ENCODE measurements around the gene ANKRD34C. TPM values are rescaled to one million over a fixed set of nuclear protein-coding genes. Genes with fewer than 3 reads are reported as not detected.

The ANKRD34C gene
- total RNA-seq (2014; rRNA removed; shearing (Covaris generic)), result not detected in 2 replicates
- not detected in 2 replicates for polyA plus RNA-seq (2014; cell fraction: nucleus; rRNA removed)

DNA sequence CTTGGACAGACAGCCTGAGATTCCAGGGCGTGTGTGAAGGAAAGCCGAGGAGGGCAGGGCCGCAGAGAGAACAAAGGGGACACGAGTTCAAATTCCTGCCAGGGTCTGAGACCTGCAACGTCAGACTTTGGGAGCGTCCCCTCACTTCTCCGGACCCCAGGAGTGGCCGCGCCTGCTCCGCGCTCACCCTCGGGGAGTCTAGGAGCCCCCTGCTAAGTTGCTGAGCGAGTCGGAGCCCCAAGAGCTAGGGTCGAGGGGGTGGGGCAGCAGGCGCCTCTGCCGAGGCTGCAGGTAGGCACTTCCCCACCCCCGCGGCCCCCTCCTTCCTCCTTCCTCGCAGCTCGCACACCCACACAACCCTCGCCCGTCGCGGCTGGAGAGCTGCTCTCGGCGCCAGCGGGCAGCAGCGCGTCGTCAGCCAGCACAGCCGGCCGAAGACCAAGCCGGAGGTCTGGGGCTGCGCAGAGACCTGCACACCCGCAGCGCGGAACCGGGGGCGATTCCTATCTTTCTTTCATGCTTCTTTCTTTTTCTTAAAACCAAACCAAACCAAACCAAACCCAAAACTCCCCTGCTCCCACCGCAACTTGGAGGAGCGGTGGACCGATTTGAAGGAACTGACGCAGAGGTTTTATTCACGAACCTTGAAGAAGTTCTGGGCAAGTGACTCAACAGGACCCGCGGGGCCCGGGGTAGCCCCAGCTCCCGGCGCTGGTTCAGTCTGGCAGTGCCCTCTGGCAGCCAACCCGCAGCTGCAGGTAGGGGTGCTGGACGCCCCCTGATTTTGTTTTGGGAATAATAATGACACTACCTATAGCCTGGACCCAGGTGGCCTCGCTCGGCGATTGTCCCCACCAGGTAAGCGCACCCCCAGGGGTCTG, at the start of gene ANKRD34C:
TSS of gene ANKRD34C (plus strand) at position 352 of the 881 bp plus-strand sequence. CDS start 10,563 bp downstream, outside the sequence.
- no peak for DNase-seq (ENCODE audit: extremely low read depth, low read depth)

DNA sequence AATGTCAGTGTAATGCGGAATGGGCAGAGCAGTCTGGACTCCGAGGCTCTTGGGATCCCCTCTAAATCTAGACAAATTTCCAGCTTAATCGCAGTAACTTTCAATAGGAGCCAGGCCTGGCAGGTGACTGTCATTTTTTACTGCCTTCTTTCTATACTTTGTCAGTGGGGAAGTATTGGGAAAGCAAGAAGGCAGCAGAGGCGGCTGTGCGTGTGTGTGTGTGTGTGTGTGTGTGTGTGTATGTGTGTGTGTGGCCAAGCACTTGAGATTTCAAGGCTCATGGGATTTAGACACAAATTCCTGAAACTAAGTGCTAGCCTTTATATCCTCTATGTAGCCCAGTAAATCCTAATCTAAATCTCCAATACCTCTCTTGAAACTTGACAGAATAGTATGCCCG, 49.3 kb upstream of the ANKRD34C start:
- no peak for DNase-seq (ENCODE audit: extremely low read depth, low read depth)

DNA sequence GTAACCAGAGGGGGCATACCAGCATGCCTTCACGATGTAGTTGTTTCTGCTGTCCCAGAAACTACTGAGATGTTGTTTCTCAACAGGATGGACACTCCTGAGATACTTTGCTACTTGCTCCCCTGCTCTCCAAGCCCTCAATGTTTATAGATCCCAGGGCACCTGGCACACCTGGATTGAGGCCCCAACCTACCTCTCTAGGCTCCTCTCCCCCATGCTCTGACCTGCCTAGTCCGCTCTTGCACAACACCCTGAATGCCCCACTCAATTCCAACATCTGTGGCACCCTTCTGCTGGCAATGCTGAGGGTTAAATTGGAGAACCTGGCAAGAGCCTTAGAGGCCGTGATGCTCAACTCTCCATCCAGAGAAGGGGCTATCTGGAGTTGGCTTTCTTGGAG, 42.5 kb upstream of the ANKRD34C start:
- DNase-seq (ENCODE audit: extremely low read depth, low read depth), result no peak

DNA sequence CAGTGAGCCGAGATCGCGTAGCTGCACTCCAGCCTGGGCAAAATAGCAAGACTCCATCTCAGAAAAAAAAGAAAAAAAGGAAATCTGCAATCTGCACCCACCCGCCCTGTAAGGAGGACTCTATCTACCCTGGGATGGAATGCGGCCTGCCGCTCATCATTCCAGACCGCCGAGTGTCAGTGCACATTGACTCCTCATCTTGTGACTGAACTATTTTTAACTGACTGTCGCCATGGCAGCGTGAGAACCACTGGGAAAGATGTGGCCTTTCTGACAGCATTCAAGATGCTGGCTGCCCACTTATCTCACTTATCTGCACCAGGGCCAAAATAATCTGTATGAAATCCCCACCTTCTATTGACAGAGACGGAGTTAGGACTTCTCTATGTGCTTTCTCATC, 38.8 kb upstream of the ANKRD34C start:
- no peak for DNase-seq (ENCODE audit: extremely low read depth, low read depth)

DNA sequence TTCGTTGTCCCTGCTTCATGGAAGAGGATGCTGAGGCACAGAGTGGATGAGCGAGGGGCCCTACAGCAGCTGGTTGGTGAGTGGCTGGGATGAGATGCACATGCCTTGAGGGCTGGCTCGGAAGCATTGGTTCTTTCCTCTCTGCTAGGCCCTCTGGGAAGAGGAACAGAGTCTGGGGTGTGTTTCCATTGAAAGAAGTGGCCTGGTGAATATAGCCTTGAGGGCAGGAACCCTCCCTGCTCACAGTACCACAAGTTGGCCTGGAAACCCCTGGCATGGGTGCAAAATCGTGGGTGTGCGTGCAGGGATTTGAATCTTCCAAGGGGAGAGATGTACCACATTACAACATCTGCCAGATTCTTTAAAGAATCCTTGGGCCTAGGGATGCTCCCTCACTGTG, 37.6 kb upstream of the ANKRD34C start:
- DNase-seq (ENCODE audit: extremely low read depth, low read depth), result no peak

DNA sequence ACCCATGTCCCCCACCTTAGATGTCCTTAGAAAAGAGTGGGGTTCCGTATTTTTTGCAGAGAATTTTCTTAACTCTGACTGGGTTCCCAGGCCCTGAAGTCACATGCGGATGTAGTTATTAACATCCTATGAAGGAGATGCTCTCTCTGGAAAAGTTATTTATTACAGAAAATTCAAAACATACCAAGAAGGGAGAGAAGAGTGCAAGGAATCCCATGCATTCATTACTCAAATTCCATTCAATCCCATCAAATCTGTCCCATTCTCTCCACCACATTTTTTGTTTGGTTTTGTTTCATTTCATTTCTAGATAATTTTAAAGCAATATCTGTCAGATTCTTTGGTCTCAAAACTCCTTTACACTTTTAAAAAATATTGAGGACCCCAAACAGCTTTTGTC, 34.3 kb upstream of the ANKRD34C start:
- no peak for DNase-seq (ENCODE audit: extremely low read depth, low read depth)

DNA sequence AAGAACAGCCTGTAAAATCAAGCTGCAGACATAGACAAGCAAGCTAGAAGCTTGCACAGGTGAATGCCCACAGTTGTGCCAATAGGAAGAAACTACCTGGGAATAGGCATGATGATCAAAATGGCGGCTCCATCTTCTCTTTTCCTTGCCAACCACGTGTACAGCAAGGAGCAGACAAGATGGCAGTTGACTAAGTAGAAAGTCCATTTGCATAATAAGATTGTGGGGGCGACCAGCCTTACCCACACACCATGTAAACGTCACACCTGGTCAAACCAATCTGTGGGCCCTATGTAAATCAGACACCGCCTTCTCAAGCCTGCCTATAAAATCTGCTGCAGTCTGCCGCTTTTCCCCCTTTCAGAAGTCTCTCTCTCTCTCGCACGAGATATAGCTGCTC, 25.1 kb upstream of the ANKRD34C start:
- no peak for DNase-seq (ENCODE audit: extremely low read depth, low read depth)

DNA sequence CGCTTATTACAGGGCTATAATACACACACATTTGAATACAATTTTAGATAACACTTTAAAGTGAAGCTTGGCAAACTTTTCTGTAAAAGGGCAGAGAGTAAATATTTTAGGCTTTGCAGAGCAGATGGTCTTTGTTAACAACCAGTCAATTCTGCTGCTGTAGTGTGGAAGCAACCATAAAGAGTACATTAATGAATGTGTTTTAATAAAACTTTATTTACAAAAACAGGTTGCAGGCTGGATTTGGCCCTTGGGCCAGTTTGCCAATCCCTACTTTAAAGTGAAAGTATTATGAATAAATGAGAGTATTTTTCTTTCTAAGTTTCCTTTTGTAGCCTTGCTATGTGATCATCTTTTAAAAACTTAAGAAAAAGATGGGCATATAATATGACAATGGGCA, 20.7 kb upstream of the ANKRD34C start:
- DNase-seq (ENCODE audit: extremely low read depth, low read depth), result no peak

DNA sequence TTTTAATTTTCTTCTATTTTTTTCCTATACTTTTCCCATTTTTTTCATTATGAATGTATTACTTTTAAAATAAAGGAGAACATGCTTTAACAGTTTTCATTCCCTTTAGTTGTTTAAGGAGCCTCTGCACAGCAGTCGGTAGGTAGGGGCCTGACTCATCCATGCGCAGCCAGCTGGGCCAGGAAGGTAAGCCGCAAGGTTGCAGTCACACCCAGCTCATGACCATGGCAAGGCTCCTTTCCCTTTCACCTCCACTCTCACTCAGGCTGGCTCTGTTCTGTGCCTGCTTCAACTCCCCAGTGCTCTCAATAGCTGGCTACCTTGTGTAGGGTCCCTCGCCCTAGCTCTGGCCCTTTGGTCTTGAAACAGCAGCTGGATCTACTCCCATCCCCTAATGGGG, 17.4 kb upstream of the ANKRD34C start:
- no peak for DNase-seq (ENCODE audit: extremely low read depth, low read depth)

DNA sequence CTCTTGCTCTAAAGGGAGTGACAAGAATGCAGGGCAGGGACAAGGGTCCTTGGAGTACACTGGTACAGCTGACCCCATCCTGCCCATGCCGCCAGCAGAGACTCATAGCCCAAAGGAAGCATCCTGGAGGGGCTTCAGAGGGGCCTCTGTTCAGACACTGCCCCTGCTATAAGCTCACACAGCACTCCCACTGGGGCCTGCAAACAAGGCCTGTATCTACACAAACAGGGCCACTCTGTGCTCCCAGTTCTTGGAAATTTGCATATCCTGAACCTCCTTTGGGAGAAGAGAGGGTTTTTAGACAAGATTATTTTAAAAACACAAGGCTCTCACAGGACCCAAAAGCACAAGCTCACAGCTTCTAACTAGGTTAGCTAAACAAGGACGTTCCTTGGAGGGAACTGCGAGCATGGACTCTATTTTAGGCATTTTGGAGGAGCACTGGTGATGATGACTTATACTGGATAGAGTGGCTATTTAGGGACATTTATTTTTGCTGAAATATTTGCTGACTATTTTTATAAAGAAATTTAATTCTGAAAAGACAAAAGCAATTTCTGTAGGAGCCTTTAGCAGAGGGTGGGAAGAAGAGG, 16.4 kb upstream of the ANKRD34C start:
- no peak for DNase-seq (ENCODE audit: extremely low read depth, low read depth)

DNA sequence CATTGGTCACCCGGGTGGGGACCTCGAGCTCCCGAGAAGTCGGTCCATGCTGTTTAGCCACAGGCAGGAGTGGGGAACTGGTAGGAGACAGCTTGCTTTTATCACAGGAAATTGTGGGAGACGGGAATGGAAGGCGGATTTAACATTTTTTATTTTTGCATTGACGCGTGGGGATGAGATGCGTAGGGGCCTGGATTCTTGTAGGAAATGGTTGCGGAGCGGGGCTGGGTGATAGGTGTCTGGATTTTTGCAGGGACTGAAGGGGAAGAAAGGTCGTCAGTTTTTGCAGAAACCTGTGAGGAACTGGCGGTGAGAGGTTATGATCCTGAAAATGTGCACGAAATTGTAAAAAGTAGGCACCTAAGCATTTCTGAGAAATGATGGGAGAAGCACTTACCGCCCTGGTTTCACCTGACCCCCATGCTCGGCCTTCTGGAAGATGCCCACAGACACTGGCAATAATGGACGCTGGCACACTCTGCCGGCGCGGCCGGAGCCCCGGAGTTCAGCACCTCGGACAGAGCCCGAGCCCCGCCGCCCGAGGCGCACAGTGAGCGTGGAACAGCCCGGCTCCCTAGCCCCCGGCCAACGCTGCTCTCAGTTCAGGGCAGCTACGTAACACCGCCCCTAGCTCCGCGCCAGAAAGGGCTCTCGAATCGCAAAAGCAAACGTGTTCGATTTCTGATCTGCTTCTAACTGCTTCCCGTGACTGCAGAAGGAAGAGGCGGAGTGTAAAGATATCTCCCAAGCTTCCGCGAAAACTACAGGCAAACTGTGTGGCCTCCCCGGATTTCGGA, 928 bp downstream of the ANKRD34C start:
- DNase-seq (ENCODE audit: extremely low read depth, low read depth), result peak; percentile 20

DNA sequence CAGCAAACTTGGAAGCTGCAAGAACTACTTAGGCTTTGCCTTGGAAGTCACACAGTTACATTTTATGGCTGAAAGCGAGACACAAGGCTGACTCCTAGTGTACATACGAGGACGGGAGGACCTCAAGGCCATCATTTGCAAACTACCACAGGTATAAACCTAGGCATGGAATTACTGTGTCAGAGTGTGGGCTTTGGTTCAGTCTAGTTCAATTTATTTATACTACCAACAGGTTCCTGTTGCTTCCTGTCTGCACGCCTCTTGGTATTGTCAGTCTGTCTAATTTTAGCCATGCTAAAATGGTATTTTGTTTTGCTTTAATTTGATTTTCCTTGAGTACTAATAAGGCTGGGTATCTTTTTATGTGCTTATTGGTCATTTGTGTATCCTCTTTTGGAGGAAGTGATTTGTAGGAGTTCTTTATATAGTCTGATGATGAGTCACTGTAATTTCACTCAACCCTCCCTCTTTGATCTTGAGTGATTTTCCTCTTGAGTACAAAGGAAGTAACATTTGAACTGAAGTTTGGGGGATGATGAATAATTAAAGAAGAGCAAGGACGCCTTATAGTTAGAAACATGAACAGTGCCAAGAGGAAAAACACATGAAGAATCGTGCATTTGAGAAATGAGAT, 8.2 kb downstream of the ANKRD34C start:
- no peak for DNase-seq (ENCODE audit: extremely low read depth, low read depth)

DNA sequence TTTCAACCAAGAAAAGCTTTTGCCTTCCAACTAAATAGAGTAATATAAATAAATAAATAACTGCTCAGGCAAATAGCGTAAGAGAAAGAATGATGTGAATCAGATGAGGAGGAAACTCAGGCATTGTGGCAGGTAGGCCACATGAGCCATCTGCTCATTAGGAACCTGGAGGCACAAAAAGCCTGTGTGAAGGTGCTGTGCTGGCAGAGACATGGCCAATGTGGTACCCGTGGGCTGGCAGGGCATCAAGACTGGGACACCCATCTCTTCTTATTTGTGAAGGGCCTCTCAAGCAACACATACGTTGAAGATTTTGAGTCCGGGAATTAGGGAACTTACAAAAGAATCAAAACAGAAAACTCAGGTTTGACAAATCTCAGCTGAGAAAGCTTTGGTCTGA, 9.5 kb downstream of the ANKRD34C start:
- no peak for DNase-seq (ENCODE audit: extremely low read depth, low read depth)

DNA sequence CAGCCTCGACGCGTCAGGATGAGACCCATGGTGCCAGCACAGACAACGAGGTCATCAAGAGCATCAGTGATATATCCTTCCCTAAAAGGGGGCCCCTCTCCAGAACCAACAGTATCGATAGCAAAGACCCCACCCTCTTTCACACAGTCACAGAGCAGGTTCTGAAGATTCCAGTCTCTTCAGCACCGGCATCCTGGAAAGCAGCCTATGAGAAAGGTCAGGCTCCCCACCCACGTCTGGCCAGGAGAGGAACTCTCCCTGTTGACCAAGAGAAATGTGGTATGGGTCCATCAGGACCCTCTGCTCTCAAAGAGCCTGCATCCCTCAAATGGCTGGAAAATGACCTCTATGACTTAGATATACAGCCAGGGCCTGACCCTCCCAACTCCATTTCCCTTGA, 11.6 kb downstream of the ANKRD34C start:
- no peak for DNase-seq (ENCODE audit: extremely low read depth, low read depth)

DNA sequence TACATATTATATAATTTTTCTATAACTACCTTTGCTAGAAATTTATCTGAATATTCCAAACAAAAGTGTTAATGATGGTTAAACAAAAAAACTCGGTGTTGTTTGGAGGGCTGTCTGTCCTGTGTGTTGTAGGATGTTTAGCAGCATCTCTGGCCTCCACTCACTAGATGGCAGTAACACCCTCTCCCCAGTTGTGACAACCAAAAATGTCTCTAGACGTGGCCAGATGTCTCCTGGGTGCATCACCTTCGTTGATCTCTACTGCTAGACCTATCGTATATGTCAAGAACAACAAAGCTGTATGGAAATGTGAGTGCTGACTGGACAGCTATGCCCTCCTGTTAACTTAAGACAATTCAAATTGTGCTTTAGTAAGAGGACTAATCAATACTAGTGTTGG, 14.1 kb downstream of the ANKRD34C start:
- DNase-seq (ENCODE audit: extremely low read depth, low read depth), result no peak

DNA sequence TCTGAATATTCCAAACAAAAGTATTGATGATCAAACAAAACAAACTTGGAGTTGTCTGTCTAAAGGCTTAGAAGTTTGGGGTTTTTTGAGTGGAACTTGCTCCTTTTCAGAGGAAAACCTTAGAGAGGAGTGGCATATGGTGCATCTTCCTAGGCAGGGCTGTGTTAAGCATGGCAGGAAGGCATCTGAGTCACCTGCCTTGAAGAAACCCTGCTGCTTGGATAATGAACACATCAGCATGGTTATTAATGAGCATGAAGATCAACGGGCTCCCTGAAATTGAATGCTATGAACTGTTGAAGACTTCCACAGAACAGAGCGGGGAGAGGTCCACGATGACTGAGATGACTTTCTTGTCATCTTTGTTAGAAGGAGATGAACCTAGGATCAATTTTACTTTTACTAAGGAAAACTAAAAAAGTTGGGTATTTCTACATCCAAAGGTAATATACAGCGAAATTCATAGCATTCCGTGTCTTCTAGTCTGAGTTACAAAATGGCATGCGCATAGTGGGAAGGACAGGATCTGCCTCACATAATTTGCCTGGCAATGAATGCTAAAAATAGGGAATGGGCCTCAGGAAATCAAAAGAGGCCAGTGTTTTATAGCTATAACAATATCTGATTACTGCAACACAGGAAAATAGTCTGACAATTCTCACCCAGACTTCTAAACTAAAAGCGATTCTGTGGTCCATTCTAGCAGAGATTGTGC, 16.8 kb downstream of the ANKRD34C start:
- no peak for DNase-seq (ENCODE audit: extremely low read depth, low read depth)

DNA sequence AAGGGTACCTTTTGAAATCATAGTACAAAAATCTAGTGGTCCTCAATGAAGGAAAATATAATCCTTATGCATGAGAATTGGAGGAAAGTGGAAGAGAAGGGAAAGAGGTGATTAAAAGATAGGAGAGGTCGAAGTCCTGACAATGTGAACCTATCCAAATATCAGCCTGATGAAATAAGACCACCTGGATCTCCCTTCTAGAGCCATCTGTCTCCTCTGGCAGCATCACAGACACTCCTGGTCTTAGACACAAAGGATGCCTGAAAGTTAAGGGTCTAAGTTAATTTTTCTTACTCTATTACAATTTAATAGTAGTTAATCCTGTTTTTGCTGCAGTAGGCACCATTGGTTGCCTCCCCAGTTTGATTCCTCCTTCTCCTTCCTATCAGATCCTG, 17.3 kb downstream of the ANKRD34C start:
- no peak for DNase-seq (ENCODE audit: extremely low read depth, low read depth)

DNA sequence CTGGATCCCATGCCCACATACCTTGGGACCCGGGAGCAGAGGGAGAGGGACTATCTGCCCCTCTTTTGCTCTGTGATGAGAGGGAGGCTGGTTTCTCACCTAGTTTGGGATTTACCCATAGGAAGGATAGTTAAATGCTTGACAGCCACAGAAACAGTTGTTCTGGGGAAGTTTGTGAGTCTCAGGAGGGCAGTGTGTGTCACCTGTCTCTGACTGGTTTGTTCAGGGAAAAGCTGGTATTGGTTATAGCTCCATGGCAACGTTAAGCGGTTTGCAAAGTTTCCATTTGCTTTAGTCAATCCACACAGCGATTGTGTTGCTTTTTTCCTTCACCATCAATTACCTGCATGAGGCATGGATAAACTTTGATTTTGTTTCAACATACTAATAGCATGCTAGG, 24.7 kb downstream of the ANKRD34C start:
- no peak for DNase-seq (ENCODE audit: extremely low read depth, low read depth)

DNA sequence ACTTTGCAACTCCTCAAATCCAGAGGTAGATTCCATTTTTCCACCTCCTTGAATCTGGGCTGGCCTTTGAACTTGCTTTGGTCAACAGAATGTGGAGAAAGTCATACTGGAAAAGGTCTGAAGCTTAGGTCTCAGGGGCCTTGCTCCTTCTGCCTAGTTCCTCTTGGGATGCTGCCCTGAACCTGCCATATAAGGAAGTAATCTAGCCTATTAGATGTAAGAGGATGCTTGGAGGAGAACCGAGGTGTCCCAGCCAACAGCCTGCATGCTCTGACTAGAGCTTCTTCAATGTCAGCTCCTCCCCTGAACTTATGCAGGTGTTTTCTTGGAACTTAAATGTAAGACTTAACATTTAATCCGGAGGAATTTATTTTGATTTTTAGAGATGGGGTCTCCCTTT, 26.4 kb downstream of the ANKRD34C start:
- DNase-seq (ENCODE audit: extremely low read depth, low read depth), result no peak

DNA sequence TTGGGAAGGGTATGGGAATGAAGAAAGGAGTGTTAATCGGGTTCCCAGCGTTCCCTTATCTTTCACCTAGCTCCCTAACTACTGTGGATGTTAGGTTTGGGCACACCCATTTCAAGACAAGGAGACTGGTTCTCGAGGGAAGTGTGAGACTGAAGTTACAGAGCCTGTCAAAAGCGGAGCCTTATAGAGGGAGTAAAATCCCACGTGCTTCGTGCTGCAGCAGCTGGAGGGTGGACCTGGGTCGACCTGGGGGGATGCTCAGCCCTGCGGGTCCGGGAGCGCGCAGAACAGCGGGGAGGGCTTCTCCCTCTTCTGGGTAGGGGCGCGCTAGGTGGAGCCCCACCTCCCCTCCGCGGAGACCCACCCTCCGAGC, 28.1 kb downstream of the ANKRD34C start:
- DNase-seq (ENCODE audit: extremely low read depth, low read depth), result peak; percentile 13

Data from NCI-H460 (cell line).